Gastroesophageal sphincter (tissue), 4 donors: ENCODE results near the gene TMEM239. TPM values are rescaled to one million over a fixed set of nuclear protein-coding genes. Genes with fewer than 3 reads are reported as not detected.

Source experiments
- ATAC-seq: fragments of 150-250 bp; one replicate; pipeline ENCODE4 v1.9.1; 2016; ENCODE audit warnings: mild to moderate bottlenecking, moderate library complexity
- H3K27ac ChIP-seq, 4 donors: fragments of 200-600 bp; sonication (generic) in 3 of 4; 1 replicate in 3 of 4; 2 replicates in 1 of 4; pipeline ENCODE4 v1.5.1; 2016 to 2019
- H3K27me3 ChIP-seq: fragments of 200-600 bp; sonication (generic); one replicate; pipeline ENCODE4 v1.5.1; 2019
- H3K36me3 ChIP-seq, 2 donors: fragments of 200-600 bp; sonication (generic); one replicate each; pipeline ENCODE4 v1.5.1; 2019; ENCODE audit warnings: control low read depth in 1 of 2
- H3K4me1 ChIP-seq, 3 donors: fragments of 200-600 bp; sonication (generic); 1 replicate in 2 of 3; 2 replicates in 1 of 3; pipeline ENCODE4 v1.5.1; 2016 to 2019; ENCODE audit warnings: control low read depth in 2 of 3
- H3K4me3 ChIP-seq, 2 donors: fragments of 200-600 bp; sonication (generic); one replicate each; pipeline ENCODE4 v1.5.1; 2019; ENCODE audit warnings: mild to moderate bottlenecking in 1 of 2, moderate library complexity in 1 of 2
- H3K9me3 ChIP-seq, 3 donors: fragments of 200-600 bp; sonication (generic); one replicate each; pipeline ENCODE4 v1.5.1; 2017 to 2019; ENCODE audit warnings: control low read depth in 2 of 3
- EP300 ChIP-seq: sonication (generic); formaldehyde crosslinking; IDR thresholded peaks from one replicate; pipeline ENCODE4 v1.6.1; 2017; ENCODE audit warnings: antibody characterized with exemption, mild to moderate bottlenecking
- POLR2A ChIP-seq, 2 donors: fragments of 450-650 bp; IDR thresholded peaks; one replicate each; pipeline ENCODE4 v1.6.1; 2017; ENCODE audit warnings: antibody characterized with exemption in 2 of 2, mild to moderate bottlenecking in 2 of 2, moderate library complexity in 1 of 2
- POLR2AphosphoS5 ChIP-seq: sonication (generic); formaldehyde crosslinking; IDR thresholded peaks from one replicate; pipeline ENCODE4 v1.6.1; 2017; ENCODE audit warnings: antibody characterized with exemption
- WGBS, 2 donors: methylation state at CpG; one replicate each; pipeline ENCODE4 v1.1.5; 2018; ENCODE audit warnings: low coverage in 1 of 2; 5-methylcytosine and 5-hydroxymethylcytosine counted together
- total RNA-seq, 4 donors: library from RNA; depleted of rRNA; stranded (reverse); fragments of >200 nt; gene quantifications; one replicate each; pipeline ENCODE4 v1.1.0, GENCODE V29; 2016
- TF ChIP-seq, protein P1 (sequence below), 4 experiments: fragments of 200-600 bp in 2 of 4; fragments of 450-650 bp in 2 of 4; sonication (generic) in 1 of 4; IDR thresholded peaks; one replicate each; pipeline ENCODE4 v1.5.1; 2017 to 2019; ENCODE audit warnings: antibody characterized with exemption in 4 of 4, mild to moderate bottlenecking in 2 of 4, moderate library complexity in 2 of 4

Gene TMEM239
- total RNA-seq, 4 donors from 2014 or later, result 0.15 TPM; not detected in 3

DNA sequence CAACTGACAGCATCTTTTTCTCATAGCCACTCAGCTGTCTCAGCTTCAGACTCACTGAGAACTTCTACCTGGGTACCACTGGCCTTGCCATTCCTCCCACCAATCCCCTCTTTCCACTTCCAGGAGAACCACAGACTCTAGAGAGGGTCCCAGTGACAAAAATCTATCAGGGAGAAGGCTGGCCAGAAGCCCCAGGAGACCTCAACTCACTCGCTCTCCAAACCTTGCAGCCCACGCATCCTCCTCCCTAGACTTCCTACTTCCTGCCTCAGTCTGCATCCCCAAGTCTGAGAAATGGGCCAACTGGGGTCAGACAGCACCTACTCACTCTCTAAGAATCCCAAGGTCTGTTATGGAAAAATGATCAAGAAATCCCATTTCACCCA, 1.2 kb downstream of the TMEM239 start:
- 76 to 83% methylated on average over 2 of the region's 2 CpGs for WGBS, 2 donors
- Histone ChIP-seq H3K4me3 (no peak overlapping the region), H3K27ac (no peak overlapping the region), H3K27me3 (peaks cover 78% of the 10 kb centered on the region), H3K9me3 (peaks cover 0 to 5% (median 0%) of the 10 kb centered on the region in 3 donors), H3K36me3 (no peaks in the 10 kb centered on the region), H3K4me1 (peaks cover 0 to 15% (median 0%) of the 10 kb centered on the region in 3 donors)
- no peak for ATAC-seq
- TF ChIP-seq POLR2AphosphoS5 (no peak), POLR2A (IDR thresholded peaks at IDR 0.05) (no peak), EP300 (no peak)
- TF ChIP-seq, protein P1, sequence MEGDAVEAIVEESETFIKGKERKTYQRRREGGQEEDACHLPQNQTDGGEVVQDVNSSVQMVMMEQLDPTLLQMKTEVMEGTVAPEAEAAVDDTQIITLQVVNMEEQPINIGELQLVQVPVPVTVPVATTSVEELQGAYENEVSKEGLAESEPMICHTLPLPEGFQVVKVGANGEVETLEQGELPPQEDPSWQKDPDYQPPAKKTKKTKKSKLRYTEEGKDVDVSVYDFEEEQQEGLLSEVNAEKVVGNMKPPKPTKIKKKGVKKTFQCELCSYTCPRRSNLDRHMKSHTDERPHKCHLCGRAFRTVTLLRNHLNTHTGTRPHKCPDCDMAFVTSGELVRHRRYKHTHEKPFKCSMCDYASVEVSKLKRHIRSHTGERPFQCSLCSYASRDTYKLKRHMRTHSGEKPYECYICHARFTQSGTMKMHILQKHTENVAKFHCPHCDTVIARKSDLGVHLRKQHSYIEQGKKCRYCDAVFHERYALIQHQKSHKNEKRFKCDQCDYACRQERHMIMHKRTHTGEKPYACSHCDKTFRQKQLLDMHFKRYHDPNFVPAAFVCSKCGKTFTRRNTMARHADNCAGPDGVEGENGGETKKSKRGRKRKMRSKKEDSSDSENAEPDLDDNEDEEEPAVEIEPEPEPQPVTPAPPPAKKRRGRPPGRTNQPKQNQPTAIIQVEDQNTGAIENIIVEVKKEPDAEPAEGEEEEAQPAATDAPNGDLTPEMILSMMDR (IDR thresholded peaks at IDR 0.05), result no peak

DNA sequence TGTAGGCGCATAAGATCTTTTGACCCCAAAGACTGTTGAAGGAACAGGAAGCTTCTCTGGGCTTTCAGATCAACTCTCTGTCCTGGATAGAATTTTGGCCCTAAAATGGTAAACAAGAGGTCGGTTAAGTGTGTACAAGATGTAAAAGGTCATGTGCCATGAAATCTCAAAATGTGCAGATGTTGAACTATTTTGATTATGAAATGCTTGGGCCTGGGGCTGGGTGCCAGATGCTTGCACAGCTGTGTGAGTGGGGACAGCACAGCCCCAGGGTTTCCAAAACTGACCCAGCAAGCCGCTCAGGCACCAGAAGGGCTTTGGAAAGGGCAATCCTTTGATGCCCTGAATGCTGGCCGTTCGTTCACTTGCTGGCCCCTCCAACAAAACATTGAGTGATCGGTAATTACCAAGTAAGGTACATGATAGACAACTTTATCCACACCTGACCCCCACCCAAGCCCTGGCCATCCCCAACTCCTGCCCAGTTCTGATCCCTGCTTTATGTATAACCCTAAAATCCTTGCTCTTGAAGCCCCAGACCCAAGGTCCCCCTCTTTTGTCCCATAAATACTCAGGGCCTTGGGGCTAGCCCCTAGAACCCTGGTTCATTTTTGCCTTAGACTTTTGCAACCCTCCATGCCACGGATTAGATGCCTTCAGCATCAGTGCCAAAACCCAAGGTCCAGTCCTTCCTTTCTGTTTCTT, 1.9 kb downstream of the TMEM239 start:
- Histone ChIP-seq H3K36me3 (no peaks in the 10 kb centered on the region), H3K27me3 (peaks cover 72% of the 10 kb centered on the region), H3K4me3 (no peak overlapping the region), H3K4me1 (peaks cover 0 to 15% (median 0%) of the 10 kb centered on the region in 3 donors), H3K27ac (no peak overlapping the region), H3K9me3 (no peaks in the 10 kb centered on the region)
- WGBS, 2 donors, result 75 to 79% methylated on average over 5 to 7 of the region's 7 CpGs
- no peak for ATAC-seq
- TF ChIP-seq EP300 (no peak), POLR2A (IDR thresholded peaks at IDR 0.05) (no peak), POLR2AphosphoS5 (no peak)
- TF ChIP-seq, protein P1 (IDR thresholded peaks at IDR 0.05), result no peak

DNA sequence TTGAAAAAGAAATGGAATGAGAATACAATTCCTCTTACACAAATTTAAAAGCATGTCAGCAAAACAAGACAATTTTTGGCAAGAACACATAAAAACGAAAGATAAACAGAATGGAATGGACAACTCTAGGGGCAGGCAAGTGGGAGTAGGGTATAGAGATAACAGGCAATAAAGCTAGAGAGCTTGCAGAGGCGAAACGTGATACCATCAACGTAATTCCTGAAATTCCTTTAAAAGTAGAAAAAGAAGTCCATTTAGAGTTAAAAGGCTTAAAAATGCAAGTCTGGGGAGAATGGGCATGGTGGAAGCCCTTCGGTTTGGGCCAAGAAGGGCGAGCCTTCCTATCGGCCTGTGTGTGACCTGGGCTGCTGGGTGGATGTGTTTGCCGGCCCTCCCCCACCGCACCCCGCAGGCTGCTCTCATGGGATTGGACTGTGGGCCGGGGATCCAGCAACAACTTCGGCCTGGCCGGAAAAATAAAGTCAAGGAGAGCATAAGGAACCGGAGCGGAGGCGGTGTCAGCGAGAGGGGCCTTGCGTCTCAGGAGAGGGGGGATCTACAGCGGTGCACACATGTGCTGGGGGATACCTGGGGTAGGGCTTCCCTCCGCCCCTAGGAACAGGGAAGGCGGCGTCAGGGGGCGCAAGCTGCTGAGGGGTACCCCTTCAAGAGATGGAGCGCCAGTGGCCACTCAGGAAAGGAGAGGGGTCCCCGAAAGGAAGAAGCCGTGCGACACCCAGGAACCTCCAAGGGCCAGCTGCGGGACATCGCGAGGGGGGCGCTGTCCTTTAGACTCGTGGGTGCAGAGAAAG, 4.1 kb downstream of the TMEM239 start:
- Histone ChIP-seq H3K27me3 (peaks cover 61% of the 10 kb centered on the region), H3K4me1 (peaks cover 0 to 15% (median 0%) of the 10 kb centered on the region in 3 donors), H3K9me3 (no peaks in the 10 kb centered on the region), H3K4me3 (no peak overlapping the region), H3K36me3 (no peaks in the 10 kb centered on the region), H3K27ac (no peak overlapping the region)
- WGBS, 2 donors, result 22 to 25% methylated on average over 17 to 18 of the region's 32 CpGs
- ATAC-seq, result no peak
- TF ChIP-seq, protein P1 (IDR thresholded peaks at IDR 0.05), result no peak
- TF ChIP-seq POLR2A (IDR thresholded peaks at IDR 0.05) (no peak), EP300 (no peak), POLR2AphosphoS5 (no peak)

DNA sequence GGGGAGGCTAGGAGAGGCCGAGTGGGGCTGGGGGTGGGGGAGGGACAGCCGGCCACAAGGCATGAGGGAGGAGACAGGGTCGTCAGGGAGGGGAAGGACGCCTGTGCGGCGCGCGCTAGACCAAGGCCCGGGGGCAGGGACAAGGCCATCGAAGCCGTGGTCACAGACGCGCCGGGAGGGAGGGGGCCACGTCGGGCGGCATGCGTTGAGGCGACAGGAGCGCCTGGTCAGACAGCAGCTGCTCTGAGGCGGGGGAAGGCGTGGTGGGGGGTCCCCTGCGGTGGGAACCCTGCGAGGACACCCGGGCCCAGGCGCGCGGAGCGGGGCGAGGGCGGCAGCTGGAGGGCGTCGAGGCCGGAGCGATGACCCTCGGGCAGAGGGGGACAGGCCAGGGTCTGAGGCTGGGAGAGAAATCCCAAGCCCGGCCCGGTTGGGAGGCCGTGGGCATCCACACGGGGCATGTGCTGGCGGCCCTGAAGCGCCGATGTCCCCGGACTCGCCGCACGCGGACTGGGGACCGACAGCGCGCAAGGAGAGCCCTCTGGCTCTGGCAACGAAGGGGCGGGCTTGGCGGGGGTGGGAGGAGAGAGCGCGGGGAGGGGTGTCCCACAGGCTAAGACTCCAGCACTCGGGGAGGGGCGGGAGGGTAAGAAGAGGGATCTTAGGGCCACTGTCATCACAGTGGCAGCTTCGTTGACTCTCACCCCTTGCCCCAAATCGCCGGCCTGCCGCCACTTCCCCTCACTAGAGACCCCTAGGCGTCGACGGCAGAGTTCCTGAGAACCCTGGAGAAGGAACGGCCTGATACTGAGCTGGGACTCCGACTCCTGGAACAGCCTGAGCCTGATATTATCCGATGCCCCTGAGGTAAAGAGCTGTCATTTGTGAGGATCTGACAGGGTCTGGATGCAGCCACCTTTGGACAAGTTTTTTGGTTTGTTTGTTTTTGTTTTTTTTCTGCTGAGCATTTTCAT, 5.0 kb downstream of the TMEM239 start:
- no peak for ATAC-seq
- H3K4me3 ChIP-seq, result no peak overlapping the region
- no peaks in the 10 kb centered on the region for H3K9me3 ChIP-seq
- no peak overlapping the region for H3K27ac ChIP-seq
- 0 to 60% methylated on average over 1 to 9 of the region's 68 CpGs for WGBS, 2 donors
- TF ChIP-seq POLR2AphosphoS5 (no peak), EP300 (no peak), POLR2A (IDR thresholded peaks at IDR 0.05) (no peak)
- TF ChIP-seq, protein P1 (IDR thresholded peaks at IDR 0.05), result no peak
- H3K36me3 ChIP-seq, result no peaks in the 10 kb centered on the region
- peaks cover 66% of the 10 kb centered on the region for H3K27me3 ChIP-seq
- peaks cover 0 to 15% (median 0%) of the 10 kb centered on the region in 3 donors for H3K4me1 ChIP-seq
